ENCODE measurements around the gene RABL3.
"Not testable (repeated sequence)": the region's sequence is repeated elsewhere in the genome, so short reads cannot be mapped to it uniquely, and the experiment has no call there.

RABL3 gene

DNA sequence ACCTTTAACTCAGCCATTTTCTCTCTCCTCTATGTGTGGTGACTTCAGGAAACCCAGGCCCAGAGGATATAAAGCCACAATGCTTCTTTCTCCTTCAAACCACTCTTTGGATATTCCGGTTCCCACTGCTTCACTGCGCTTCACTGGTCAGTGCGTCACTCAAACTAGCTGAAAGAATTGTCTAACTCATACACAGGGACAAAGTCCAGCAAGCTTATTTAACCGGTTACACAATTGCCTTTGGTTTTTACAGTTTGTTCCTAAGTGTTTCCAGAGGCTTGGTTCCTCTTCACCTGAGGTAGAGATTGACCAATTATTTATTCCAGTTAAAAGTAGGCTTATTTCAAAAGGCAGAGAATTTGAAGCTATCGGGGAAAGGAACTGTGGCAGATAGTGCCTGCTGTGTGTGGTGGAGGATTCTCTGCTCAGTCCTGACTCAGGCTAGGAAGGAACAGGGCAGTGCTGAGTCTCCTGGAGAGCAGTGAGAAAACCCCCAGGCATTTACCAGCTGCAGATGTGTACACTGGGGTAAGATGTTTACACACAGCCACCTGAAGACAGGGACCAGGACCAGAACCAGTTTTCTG is 60.1 kb downstream of the RABL3 start, which contains the start of gene HGD:
TSS of gene HGD (minus strand) at position 145 of the 587 bp plus-strand sequence. CDS start at position 17, 128 bp downstream.
- DNase-seq, result no peak

DNA sequence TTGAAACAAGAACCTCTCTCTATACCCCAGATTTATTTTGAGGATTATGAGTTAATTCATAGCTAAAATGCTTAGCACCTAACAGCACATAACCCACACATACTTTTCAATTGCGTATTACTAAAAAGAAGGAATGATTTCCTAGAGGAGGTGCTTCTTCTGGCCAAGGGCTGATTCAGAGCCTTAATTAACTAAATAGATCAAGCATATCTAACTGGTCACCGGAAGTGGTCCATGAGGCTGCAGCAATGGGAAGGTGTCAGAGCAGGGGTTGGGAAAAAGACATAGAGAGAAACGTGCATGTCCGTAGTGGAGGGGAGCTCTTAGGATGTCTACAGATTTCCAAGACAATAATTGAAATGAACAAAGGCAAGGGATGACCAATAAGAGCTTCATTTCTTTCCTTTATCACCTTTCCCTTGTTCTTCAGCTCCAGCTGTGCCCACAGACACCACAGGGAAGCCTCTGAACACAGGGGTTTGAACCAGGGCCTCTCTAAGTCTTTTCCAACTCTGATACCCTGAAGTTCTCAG is 60.7 kb downstream of the RABL3 start:
- DNase-seq, result no peak

DNA sequence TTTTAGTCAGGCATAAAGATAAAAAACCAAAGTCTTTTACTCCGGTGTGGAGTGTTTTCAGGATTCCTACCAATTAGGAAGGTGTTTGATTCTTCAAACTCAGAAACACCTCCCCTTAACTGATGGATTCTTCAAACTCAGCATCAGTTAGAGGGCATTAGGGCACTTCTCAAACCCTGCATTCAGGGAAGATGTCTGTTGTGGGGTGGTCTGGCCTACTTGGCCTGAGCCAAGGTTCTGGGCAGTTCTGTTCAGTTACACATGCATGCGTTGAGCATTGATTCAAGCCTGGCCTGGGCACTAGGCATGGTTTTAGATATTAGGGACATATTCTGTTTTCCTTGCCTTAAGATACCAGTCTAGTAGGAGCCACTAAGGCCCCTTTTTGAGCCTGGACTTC is 61.3 kb downstream of the RABL3 start:
- no peak for DNase-seq

DNA sequence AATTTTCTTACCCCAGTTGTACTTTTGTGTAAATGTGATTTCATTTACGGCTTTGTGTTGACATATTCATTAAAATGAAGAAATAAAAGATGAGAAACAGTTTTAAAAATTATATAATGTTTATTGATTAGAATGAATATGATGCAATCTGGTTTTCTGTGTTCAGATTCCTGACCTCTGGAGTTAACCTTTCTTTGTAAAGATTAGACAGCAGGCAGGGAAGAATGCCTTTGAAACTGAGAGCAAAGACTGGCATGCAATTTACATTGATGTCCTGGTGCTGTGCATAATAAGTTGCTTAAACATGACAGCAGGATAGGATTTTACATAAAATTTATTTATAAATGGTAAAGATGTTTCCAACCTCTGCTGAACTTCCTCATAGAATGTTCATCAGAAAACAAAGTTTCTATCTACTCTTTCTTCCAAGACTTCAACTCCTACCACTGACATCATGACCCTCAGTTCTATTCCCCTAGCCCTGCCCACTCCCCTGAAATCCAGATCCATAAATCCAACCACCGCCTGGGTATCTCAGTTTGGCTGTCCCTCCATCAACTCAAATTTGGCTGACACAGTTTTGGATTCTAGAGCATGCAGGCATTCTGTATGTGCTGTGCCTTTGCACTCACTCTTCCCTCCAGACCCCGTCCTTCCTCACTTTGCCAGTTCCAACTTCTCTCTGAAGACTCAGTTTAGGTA is 62.0 kb downstream of the RABL3 start:
- no peak for DNase-seq

DNA sequence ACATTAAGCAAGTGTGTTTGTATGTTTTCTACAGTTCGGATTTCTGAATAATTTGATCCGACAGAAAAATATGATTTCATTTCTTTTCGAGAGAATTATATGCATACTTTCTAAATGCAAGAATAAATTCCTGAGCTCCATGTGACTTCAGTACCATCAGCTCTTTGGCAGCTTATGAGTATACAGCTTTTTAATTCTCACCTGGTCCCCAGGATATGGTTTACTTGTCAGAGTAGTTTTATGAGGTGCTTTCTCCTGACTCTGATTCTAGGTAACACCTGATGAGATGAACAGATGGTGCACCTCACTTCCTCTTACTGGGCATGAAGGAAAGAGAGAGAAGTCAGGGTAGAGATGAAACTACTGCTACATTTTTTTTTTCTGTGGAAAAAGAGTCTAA is 63.3 kb downstream of the RABL3 start:
- DNase-seq, result no peak

DNA sequence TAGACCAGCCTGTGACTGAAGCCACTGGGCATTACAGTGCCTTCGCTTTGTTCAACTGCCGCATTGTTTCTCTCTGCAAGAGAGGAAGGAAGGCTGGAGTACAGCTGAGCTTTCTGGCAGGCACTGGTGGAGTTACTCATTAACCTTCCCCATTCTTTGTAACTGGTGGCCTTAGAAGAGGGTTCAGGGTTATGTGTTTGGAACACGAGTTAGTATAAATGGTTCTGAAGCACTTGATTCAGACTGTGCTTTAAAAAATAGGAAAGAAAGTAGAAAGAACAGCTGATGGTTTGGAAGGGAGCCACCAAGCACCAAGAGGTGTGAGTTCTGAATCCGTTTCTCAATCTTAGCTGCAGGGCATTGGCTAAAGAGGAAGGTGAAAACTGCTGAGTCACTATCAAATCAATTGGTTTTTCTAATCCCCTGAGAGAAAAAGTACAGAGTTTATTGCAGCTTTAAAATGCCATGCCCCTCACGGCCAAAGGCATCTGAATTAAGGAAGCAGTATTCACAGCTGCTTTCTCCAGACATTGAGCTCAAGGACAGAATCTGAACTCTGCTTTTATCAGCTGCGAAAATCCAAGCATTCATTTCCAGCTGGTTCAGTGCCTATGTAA is 63.9 kb downstream of the RABL3 start:
- DNase-seq, result no peak

DNA sequence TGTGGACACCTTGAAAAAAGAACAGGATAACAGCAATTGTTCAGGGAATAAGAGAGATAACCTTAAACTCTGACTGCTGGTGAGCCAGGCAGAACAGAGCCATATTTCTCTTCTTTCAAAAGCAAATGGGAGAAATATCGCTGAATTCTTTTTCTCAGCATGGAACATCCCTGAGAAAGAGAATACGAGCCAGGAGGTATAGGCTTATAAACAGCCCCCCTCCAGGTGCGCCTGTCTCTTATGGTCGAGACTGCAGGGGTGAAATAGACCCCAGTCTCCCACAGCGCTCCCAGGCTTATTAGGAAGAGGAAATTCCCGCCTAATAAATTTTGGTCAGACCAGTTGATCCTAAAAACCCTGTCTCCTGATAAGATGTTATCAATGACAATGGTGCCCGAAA is 65.1 kb downstream of the RABL3 start:
- not testable (repeated sequence) for DNase-seq

DNA sequence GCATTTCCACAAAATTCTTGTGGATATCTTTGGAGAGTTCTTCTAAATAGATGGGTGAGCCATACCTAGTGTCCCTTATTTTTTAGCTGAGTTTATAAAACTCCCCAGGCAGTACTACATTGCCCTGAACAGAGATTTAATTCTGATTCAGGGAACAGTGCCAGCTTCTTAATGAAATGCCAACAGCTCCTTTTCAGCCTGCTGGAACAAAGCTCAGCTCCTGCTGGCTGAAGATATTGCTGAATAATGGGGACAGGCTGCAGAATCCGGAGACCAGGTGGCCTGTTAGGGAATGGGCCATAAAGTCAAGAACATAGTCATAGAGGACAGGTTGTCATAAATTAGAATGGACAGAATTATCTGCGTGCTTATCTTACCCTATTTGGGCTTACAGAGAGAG is 69.2 kb downstream of the RABL3 start:
- DNase-seq, result no peak

DNA sequence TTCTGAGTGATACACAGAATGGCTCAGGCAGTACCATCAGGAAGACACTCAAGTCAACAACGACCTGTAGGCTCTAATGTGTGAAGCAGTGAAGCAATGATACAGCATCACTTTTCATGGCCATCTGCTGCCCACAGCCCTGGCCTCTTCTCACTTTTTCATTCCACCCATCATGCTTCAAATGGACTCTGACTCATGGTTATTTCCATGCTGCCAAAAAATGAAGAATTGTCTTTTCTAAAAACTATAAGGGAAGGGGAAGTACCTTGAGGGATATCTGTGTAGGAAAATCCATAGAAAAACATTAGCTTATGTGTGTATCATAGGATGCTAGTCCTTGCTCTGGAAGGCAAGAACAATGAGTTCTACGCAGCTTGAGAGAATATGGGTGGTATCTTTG is 71.7 kb downstream of the RABL3 start:
- DNase-seq, result no peak

DNA sequence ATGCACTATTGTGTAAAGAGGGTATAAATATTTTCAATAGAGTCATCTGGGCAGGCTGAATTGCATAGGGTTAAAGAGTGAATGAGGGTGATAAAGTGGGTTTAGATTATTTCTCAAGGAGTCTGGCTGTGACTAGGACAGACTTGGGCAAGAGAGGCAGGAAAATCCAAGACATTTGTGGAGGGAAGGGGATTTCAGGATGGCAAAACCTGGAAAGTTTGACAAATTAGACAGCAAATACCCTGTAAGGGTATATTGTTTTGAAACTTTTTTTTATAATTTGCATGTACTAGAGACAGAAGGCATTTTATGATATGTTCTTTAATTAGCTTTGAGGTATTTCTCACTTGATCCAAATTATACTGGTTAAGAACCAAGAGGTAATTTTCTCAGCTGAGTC is 77.4 kb downstream of the RABL3 start:
- DNase-seq, result no peak

DNA sequence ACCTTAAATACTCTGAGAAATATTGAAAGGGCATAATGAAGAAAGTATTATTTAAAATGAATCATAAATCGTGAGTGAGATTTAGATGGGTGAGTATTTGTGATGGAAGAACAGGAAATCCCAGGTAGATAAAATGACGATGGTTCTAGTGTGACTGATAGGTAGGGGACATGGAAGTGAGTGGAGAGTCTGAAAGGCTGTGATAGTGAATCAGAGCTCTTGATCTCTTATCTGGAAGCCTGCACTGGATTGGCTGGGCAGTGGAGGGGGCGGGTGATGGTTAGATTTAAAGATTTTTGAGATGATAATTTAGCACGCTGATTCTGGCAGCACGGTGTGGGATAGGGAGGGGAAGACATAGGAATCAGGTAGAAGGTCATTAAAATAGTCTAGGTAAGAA is 80.4 kb downstream of the RABL3 start:
- no peak for DNase-seq

DNA sequence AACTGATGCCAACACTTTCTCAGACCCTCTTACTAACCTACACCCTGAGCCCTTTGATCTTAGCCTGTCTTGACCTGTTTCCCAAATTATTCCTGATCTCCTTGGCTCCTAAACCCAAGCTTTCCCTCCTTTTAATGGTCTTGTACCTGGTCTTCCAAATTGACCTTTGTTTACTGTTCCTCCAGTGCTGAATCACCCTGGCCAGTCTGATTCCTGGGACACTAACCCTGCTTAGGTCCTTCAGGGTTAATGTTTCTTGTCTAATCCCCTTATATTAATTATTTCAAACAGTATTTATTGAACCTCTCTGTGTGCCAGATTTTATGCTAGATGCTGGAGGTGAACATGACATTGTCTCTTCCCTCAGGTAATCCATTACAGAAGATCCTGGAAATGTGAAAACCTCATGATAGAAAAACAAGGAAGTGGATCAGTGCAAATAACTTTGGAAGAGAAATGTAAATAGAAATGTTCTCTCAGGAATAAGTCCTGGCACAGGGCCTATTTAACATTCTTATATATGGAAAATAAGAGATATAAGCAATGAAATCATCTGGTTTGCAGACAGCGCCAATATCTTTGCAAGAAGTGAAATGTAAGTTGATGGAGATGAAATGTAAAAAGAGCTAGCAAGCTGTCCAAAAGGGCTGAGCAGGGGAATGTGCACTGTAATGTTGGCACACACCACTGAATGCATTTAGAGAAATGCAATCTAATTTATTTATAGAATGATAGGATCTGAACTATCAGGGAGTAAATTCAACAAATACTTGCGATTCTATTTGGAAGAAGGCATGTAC is 81.0 kb downstream of the RABL3 start:
- no peak for DNase-seq

DNA sequence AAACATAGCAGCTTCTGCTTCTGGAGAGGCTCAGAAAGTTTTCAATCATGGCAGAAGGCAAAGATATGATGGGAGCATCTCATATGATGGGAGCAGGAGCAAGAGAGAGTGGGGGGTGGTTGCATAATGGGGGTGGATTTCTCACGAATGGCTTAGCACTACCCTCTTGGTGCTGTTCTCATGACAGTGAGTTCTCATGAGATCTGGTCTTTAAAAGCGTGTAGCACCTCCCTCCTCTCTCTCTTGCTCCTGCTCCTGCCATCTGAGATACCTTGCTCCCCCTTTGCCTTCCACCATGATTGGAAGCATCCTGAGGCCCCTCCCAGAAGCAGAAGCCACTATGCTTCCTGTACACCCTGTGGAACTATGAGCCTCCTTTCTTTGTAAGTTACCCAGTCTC is 82.5 kb downstream of the RABL3 start:
- DNase-seq, result no peak

DNA sequence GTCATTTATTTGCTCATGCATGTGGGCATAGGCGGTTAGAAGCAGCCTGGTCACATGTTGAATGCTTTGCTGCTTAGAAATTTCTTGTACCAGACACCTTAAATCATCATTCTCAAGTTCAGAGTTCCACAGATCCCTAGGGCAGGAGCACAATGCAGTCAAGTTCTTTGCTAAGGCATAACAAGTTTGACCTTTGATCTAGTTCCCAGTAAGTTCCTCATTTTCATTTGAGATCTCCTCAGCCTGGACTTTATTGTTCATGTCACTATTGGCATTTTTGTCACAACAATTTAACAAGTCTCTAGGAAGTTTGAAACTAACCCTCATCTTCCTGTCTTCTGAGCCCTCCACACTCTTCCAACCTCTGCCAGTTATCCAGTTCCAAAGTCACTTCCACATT is 83.0 kb downstream of the RABL3 start:
- no peak for DNase-seq

DNA sequence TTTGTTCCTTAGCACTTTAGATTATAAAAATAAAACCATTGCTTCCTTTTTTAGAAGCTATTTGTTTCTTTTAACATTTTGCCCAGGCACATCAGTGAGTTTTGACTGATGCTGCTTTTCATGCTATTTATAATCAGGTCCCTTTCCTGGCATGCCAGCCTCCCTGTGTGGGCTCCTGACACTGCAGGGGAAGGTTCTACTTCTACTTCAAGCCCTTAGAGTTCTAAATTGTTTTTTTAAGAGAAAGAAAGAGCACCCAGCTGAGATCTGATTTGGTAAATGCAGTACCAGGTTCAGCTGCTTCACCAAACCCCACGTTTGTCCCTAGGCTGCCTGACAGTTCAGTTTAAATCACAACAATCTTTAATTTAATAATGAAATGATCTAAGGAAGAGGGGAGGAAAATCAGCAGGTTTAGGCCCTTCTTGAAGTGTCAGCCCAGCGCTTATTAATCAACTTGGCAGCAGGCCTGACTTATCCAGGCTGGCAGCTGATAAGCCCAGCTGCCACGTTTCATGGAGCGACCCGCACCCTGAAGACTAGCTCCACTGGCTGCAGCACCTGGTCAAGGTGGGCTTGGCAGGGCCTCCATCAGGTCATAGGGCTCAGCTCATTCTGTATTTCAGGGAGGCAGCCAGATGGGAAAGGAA is 89.3 kb downstream of the RABL3 start:
- no peak for DNase-seq

DNA sequence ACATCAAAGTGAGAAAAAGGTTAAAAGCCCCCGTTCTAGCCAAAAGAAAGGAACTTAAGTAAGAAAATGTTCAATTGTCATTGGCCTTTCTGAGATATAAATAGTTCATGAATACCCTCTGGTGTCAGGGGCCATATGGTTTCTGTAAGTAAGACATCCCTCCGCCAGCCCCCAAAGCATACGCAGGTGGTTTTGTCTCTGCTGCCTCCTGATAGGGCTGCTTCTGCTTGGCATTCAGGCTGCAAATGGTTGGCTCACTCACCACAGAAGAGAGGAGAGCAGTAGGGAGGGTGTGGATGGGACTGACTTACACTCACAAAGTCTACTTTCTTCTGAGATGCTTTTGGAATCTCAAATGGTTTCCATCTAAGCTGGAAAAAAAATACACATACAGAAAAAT is 90.0 kb downstream of the RABL3 start:
- no peak for DNase-seq

DNA sequence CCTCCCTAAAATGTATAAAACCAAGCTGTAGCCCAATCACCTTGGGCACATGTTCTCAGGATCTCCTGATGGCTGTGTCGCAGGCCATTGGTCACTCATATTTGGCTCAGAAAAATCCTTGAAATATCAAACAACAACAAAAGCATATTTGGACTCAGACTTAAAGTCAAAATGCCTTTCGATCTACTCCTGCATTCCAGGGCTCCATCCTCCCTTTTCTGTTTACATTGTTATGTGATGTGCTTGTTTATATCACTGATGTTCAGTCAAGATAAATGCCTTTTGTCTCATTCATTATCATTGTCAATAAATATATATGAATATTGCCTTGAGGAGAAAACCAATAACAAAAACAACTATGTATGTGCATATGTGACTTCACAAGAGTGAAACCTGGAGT is 92.0 kb downstream of the RABL3 start:
- no peak for DNase-seq

DNA sequence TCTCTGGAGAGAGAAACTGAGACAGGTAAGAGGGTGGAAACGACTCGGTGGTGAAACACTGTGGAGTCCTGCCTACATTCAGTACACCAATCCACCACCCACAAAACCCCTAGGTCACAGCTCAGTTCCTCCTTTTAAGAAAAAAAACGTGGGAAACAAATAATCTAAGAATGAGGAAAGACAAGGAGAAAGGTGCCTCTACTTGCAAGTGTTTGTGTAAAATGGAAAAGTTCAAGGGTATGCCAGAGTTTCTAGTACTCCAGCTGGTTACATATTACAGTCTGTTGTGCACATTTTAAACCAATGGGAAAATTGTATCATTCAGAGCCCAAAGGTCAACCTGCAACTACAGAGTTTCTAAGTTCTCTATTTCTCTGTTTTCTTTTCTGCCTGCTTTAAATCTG is 92.5 kb downstream of the RABL3 start:
- no peak for DNase-seq

DNA sequence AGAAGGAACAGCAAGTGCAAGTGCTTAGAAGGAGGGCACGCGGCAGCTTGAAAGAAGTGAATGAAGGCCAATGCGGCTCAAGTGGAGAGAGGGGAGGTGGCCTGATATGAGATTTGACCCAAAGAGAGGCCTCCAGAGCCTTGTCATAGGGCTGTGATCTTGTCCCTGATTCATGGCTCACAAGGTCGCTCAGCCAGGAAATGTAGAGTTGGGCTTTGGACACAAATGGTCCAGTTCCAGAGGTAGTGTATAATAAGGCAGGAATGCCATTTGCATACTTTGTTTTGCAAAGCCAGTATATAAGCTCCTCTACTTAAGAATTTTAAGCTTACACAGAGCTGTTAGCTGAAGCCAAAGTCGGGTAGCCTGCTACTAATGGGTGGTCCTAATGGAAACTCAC is 94.0 kb downstream of the RABL3 start:
- DNase-seq, result no peak

DNA sequence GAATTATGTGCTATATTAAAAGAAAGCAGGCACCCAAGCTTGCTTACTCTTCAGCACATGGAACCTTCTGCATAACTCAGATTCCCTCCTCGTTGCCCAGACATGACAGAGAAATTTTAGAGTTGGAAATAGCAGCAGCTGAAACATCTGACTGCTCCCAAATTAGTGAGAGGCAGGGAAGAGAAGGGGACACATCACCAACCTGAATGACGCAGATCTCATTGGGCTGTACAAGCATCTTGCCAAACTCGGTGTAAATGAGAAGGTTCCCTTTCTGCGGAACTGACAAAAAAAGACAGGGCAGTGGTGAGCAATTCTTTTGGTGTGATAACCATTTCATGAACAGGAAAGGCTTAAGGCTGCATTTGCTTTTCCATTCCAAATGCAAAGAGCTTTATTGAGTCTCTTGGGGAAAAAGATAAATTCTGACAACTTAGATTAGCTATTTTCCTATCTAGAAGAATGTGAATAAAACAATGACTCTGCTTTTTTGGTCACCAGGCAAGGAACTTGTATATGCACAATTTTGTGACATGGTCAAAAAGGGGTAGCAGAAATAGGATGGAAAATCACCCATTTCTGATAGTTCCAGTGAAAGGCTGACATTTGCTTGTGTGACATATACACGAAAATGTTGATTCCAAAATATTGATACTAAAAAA is 95.4 kb downstream of the RABL3 start:
- DNase-seq, result no peak

DNA sequence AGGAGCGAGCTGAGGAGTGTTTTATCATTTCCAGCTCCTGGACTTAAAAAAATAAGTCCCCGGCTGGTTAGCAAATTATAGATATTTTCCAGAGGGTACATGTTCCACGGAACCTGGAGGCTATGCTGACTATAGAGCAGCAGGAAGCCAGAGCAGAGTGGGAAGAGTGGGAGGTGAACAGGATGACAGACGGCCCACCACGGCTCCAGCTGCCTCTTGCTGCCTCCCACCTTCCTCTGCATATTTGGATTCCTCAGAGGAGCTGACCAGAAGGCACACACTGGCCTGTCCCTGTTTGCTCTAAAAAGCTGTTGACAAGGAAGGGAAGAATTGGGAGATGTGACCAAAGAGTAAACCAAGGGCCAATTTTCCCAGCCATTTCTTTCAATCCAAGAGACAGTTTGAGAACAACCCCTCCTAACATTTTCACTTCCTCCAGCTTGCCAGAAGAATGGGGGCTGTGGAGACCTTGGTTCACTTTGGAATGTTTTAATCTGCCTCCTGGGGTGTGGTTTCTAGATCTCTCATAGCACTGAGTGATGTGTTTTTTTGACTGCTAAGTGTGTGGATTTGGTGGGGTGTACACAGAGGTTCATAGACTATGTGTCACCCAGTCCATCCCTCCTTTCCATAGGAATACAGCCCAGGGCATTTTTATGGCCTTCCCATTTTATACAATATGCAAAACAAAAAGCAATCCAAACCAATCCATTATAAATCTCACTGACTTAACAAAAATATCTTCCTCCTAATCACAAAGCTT is 97.1 kb downstream of the RABL3 start:
- no peak for DNase-seq

Measured in femur (tissue), 1 donor.